ENCODE results near the gene VPS50. TPM values are rescaled to one million over a fixed set of nuclear protein-coding genes. Genes with fewer than 3 reads are reported as not detected.
"Not testable (repeated sequence)": the region's sequence is repeated elsewhere in the genome, so short reads cannot be mapped to it uniquely, and the experiment has no call there.

Gene VPS50
- total and polyA plus RNA-seq, 5 donors from 2014 or later = 10.2 to 41.2 (median 11.0) TPM

DNA sequence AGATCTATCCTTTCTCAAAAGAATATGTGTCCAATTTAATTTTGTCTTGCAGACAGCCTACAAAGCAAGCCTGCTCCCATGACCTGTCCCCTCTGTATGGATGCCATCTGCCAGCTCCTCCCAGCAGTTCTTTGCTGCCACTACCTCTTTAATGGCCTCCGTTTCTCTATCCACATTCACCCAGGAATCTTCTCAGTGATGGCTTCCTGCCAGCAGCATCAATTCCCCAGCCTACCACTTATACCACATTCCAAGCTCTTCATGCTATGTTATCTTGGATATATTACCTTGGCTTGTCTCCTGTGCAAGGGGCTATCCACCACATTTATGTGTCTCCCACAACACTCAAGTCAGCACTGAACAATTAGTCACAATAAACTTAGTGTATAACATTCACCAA, 133.2 kb downstream of the VPS50 start:
- no peak for ATAC-seq (ENCODE audit: low read depth in 2 of 2)
- Histone ChIP-seq H3K27me3 (ENCODE audit: control insufficient read depth, insufficient read depth, low read length) (peaks cover 4% of the 10 kb centered on the region), H3K9me3 (ENCODE audit: control insufficient read depth in 2 of 2, low read length in 2 of 2) (peaks cover 0 to 6% of the 10 kb centered on the region in 2 experiments), H3K36me3 (ENCODE audit: control insufficient read depth, insufficient read depth, low read length) (no peaks in the 10 kb centered on the region), H3K4me3 (ENCODE audit: low read depth, low read length) (no peak overlapping the region), H3K27ac (ENCODE audit: insufficient read depth, low read length, poor library complexity, severe bottlenecking) (no peak overlapping the region), H3K4me1 (ENCODE audit: control insufficient read depth, insufficient read depth, low read length, poor library complexity, severe bottlenecking) (no peaks in the 10 kb centered on the region)
- no peak for DNase-seq
- Mint-ChIP-seq H3K9me3 (peaks cover 0 to 5% (median 1%) of the 10 kb centered on the region in 7 donors), H3K27me3 (peaks cover 4% of the 10 kb centered on the region), H3K36me3 (peaks cover 3% of the 10 kb centered on the region), H3K4me1 (peaks cover 0 to 8% (median 0%) of the 10 kb centered on the region in 4 donors), H3K27ac (peak overlapping the region in 1 of 3 donors; percentile 42), H3K4me3 (no peak overlapping the region)

DNA sequence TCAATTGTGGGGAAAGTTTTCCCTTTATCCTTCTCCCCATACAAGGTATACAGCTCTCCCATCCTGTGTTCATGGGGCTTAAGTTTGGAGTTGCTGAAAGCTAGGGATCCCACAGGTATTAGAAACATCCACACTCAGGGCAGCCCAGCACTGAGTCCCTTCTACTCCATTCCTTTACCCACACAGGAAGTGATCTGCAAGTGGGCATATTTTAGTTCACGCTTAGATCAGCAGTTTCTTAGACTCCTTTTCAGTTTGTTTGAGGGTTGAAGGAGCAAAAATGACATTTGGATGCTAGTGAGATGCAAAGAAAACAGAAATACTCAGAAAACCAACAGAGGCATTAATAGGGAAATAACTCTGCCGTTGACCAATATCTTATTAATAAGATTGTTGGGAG, 134.7 kb downstream of the VPS50 start:
- H3K36me3 ChIP-seq (ENCODE audit: control insufficient read depth, insufficient read depth, low read length) = no peaks in the 10 kb centered on the region
- DNase-seq (no peak), ATAC-seq (ENCODE audit: low read depth in 2 of 2) (no peak)
- peaks cover 0 to 6% of the 10 kb centered on the region in 2 experiments for H3K9me3 ChIP-seq (ENCODE audit: control insufficient read depth in 2 of 2, low read length in 2 of 2)
- no peak overlapping the region for H3K4me3 ChIP-seq (ENCODE audit: low read depth, low read length)
- peaks cover 3% of the 10 kb centered on the region for H3K36me3 Mint-ChIP-seq
- no peak overlapping the region for H3K27ac ChIP-seq (ENCODE audit: insufficient read depth, low read length, poor library complexity, severe bottlenecking)
- no peak overlapping the region for H3K27ac Mint-ChIP-seq
- peaks cover 4% of the 10 kb centered on the region for H3K27me3 ChIP-seq (ENCODE audit: control insufficient read depth, insufficient read depth, low read length)
- H3K27me3 Mint-ChIP-seq = peaks cover 9% of the 10 kb centered on the region
- H3K4me1 Mint-ChIP-seq = peaks cover 0 to 8% (median 0%) of the 10 kb centered on the region in 4 donors
- H3K4me3 Mint-ChIP-seq = no peak overlapping the region
- no peaks in the 10 kb centered on the region for H3K4me1 ChIP-seq (ENCODE audit: control insufficient read depth, insufficient read depth, low read length, poor library complexity, severe bottlenecking)
- peaks cover 0 to 9% (median 1%) of the 10 kb centered on the region in 7 donors for H3K9me3 Mint-ChIP-seq

DNA sequence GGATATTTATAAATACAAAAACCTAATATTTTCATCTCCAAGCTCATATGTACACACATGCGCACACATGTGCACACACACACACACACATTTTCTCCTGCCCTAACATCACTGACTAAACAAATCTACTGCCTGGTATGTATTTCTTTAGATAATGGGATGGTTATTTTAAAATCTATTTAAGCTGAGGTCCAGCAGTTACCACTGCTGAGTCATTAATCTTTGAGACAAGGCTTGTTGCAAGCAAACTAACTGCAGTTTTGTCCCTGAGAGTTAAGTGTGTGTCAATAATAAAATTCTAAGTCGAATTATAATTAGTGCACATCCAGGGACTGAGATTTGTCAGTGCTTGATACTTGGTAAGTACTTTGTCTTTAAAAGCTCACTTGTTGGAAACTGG, 135.1 kb downstream of the VPS50 start:
- Histone ChIP-seq H3K4me1 (ENCODE audit: control insufficient read depth, insufficient read depth, low read length, poor library complexity, severe bottlenecking) (no peaks in the 10 kb centered on the region), H3K36me3 (ENCODE audit: control insufficient read depth, insufficient read depth, low read length) (no peaks in the 10 kb centered on the region), H3K9me3 (ENCODE audit: control insufficient read depth in 2 of 2, low read length in 2 of 2) (peaks cover 0 to 6% of the 10 kb centered on the region in 2 experiments), H3K27me3 (ENCODE audit: control insufficient read depth, insufficient read depth, low read length) (peaks cover 4% of the 10 kb centered on the region), H3K27ac (ENCODE audit: insufficient read depth, low read length, poor library complexity, severe bottlenecking) (no peak overlapping the region), H3K4me3 (ENCODE audit: low read depth, low read length) (no peak overlapping the region)
- peaks cover 0 to 11% (median 1%) of the 10 kb centered on the region in 7 donors for H3K9me3 Mint-ChIP-seq
- DNase-seq (no peak), ATAC-seq (ENCODE audit: low read depth in 2 of 2) (no peak)
- peaks cover 3% of the 10 kb centered on the region for H3K36me3 Mint-ChIP-seq
- no peak overlapping the region for H3K27ac Mint-ChIP-seq
- H3K4me1 Mint-ChIP-seq = peaks cover 0 to 5% (median 0%) of the 10 kb centered on the region in 4 donors
- H3K27me3 Mint-ChIP-seq = peaks cover 9% of the 10 kb centered on the region
- H3K4me3 Mint-ChIP-seq = no peak overlapping the region

DNA sequence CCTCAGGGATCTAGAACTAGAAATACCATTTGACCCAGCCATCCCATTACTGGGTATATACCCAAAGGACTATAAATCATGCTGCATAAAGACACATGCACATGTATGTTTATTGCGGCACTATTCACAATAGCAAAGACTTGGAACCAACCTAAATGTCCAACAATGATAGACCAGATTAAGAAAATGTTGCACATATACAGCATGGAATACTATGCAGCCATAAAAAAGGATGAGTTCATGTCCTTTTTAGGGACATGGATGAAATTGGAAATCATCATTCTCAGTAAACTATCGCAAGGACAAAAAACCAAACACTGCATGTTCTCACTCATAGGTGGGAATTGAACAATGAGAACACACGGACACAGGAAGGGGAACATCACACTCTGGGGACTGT, 138.8 kb downstream of the VPS50 start:
- not testable (repeated sequence) for H3K4me3 Mint-ChIP-seq; H3K27ac Mint-ChIP-seq; H3K9me3 ChIP-seq (ENCODE audit: control insufficient read depth in 2 of 2, low read length in 2 of 2); H3K4me1 Mint-ChIP-seq; H3K36me3 ChIP-seq (ENCODE audit: control insufficient read depth, insufficient read depth, low read length); DNase-seq; H3K4me1 ChIP-seq (ENCODE audit: control insufficient read depth, insufficient read depth, low read length, poor library complexity, severe bottlenecking); H3K36me3 Mint-ChIP-seq; H3K4me3 ChIP-seq (ENCODE audit: low read depth, low read length); ATAC-seq (ENCODE audit: low read depth in 2 of 2); H3K27ac ChIP-seq (ENCODE audit: insufficient read depth, low read length, poor library complexity, severe bottlenecking); H3K27me3 ChIP-seq (ENCODE audit: control insufficient read depth, insufficient read depth, low read length)
- H3K27me3 Mint-ChIP-seq = peaks cover 15% of the 10 kb centered on the region
- H3K9me3 Mint-ChIP-seq = peaks cover 0 to 11% (median 0%) of the 10 kb centered on the region in 7 donors

DNA sequence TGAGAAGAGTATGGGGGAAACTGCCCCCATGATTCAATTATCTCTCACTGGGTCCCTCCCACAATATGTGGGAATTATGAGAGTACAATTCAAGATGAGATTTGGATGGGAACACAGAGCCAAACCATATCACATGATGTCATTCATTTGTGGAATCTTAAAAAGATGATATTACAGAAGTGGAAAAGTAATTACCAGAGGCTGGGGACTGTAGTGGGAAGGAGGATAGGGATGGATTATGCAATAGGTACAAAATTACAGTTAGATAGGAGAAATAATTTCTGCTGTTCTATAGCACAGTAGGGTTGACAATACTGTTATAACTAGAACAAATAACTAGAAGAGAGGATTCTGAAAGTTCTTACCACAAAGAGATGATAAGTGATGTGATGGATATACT, 141.4 kb downstream of the VPS50 start:
- H3K4me3 ChIP-seq (ENCODE audit: low read depth, low read length) = no peak overlapping the region
- H3K27me3 ChIP-seq (ENCODE audit: control insufficient read depth, insufficient read depth, low read length) = peaks cover 6% of the 10 kb centered on the region
- H3K4me1 ChIP-seq (ENCODE audit: control insufficient read depth, insufficient read depth, low read length, poor library complexity, severe bottlenecking) = no peaks in the 10 kb centered on the region
- ATAC-seq (ENCODE audit: low read depth in 2 of 2) (no peak), DNase-seq (no peak)
- no peaks in the 10 kb centered on the region for H3K36me3 ChIP-seq (ENCODE audit: control insufficient read depth, insufficient read depth, low read length)
- Mint-ChIP-seq H3K36me3 (peaks cover 3% of the 10 kb centered on the region), H3K4me1 (no peaks in the 10 kb centered on the region), H3K9me3 (peaks cover 0 to 11% (median 2%) of the 10 kb centered on the region in 7 donors), H3K27ac (no peak overlapping the region), H3K4me3 (no peak overlapping the region), H3K27me3 (peaks cover 19% of the 10 kb centered on the region)
- H3K9me3 ChIP-seq (ENCODE audit: control insufficient read depth in 2 of 2, low read length in 2 of 2) = peaks cover 0 to 3% of the 10 kb centered on the region in 2 experiments
- H3K27ac ChIP-seq (ENCODE audit: insufficient read depth, low read length, poor library complexity, severe bottlenecking) = no peak overlapping the region

DNA sequence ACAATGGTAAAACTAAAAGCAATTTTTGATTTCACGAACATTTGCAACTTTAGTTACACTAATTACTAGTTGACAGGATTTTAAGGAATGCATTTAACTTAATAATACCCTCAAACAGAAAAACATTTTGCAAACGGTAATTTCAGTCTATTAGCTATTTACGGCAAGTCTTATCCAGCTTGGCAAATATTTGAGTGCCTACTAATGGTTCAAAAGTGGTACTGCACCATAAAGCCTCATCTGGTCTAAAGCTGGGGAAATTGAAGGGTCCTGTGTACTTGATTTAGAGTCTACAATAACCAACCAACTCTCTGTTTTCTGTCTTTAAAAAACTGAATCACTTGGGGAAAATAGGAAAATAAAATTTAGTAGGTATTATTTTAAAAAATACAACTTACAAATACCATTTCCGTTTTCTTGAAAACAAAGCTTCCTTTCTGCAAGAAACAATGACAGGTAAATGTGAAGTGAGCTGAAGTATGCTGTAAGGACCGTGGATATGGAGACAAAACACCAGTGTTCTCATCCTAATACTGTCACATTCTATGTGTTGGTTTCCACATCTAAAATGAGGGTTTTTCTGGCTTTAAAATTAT, 142.3 kb downstream of the VPS50 start:
- no peak overlapping the region for H3K27ac Mint-ChIP-seq
- H3K36me3 Mint-ChIP-seq = no peaks in the 10 kb centered on the region
- peaks cover 19% of the 10 kb centered on the region for H3K27me3 Mint-ChIP-seq
- DNase-seq (peak in 1 of 3 donors; percentile 30), ATAC-seq (ENCODE audit: low read depth in 2 of 2) (no peak)
- no peak overlapping the region for H3K4me3 Mint-ChIP-seq
- no peaks in the 10 kb centered on the region for H3K4me1 ChIP-seq (ENCODE audit: control insufficient read depth, insufficient read depth, low read length, poor library complexity, severe bottlenecking)
- peaks cover 0 to 6% (median 1%) of the 10 kb centered on the region in 7 donors for H3K9me3 Mint-ChIP-seq
- H3K36me3 ChIP-seq (ENCODE audit: control insufficient read depth, insufficient read depth, low read length) = no peaks in the 10 kb centered on the region
- no peak overlapping the region for H3K27ac ChIP-seq (ENCODE audit: insufficient read depth, low read length, poor library complexity, severe bottlenecking)
- no peak overlapping the region for H3K4me3 ChIP-seq (ENCODE audit: low read depth, low read length)
- H3K27me3 ChIP-seq (ENCODE audit: control insufficient read depth, insufficient read depth, low read length) = peaks cover 2% of the 10 kb centered on the region
- no peaks in the 10 kb centered on the region for H3K9me3 ChIP-seq (ENCODE audit: control insufficient read depth in 2 of 2, low read length in 2 of 2)
- H3K4me1 Mint-ChIP-seq = no peaks in the 10 kb centered on the region

DNA sequence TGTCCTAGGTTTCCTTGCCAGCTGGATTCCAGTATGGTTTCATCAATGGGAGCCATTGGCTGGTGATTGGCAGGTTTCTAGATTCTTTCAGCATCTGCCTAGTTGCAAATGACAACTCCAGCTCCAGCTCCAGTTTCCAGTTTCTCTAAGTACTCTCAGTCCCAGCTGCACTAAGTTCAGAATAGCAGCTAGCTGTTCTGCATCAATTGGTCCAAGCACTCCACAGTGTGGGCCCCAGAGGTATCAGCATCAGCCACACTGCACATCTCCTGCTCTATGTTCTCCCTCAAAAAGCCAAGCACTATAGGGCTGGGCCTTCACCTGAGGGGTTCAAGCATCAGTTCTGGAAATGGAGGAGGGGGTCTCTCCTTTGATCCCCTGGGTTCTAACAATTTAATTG, 143.4 kb downstream of the VPS50 start:
- H3K4me1 ChIP-seq (ENCODE audit: control insufficient read depth, insufficient read depth, low read length, poor library complexity, severe bottlenecking) = no peaks in the 10 kb centered on the region
- H3K27me3 ChIP-seq (ENCODE audit: control insufficient read depth, insufficient read depth, low read length) = peaks cover 2% of the 10 kb centered on the region
- H3K9me3 ChIP-seq (ENCODE audit: control insufficient read depth in 2 of 2, low read length in 2 of 2) = no peaks in the 10 kb centered on the region
- H3K27ac ChIP-seq (ENCODE audit: insufficient read depth, low read length, poor library complexity, severe bottlenecking) = no peak overlapping the region
- no peak overlapping the region for H3K4me3 ChIP-seq (ENCODE audit: low read depth, low read length)
- Mint-ChIP-seq H3K27me3 (peaks cover 25% of the 10 kb centered on the region), H3K36me3 (no peaks in the 10 kb centered on the region), H3K27ac (no peak overlapping the region), H3K9me3 (peaks cover 0 to 6% (median 1%) of the 10 kb centered on the region in 7 donors), H3K4me1 (no peaks in the 10 kb centered on the region), H3K4me3 (no peak overlapping the region)
- H3K36me3 ChIP-seq (ENCODE audit: control insufficient read depth, insufficient read depth, low read length) = no peaks in the 10 kb centered on the region
- ATAC-seq (ENCODE audit: low read depth in 2 of 2) = no peak
- no peak for DNase-seq

DNA sequence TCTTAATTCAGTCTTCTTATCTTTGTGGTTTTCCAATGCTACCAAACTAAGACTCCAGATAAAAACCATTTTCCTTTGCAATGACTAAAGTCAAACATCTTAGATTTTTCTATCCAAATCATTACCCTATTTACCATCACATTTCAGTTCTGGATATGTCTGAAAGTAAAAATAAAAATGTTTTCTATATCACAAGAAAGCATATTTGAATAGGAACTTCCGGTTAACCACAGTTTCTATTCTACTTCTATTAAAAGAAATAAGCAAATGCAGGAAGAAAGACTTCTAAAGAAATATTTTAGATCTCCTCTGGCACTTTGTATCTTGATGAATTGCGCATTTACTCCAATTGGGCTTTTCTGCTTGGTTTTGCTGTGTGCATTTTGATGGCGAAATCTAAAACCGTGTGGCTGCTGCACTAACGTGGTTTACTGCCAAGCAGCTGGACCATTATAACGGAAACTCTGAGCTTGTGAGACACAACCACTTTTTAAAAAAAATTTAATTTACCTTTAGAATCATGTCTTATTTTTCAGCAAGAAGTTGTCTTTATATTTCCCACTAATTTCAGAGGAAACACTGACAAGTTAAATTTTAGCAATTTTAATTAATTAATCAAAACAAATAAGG, 146.1 kb downstream of the VPS50 start:
- Mint-ChIP-seq H3K36me3 (no peaks in the 10 kb centered on the region), H3K27me3 (peaks cover 25% of the 10 kb centered on the region), H3K27ac (no peak overlapping the region), H3K4me1 (no peaks in the 10 kb centered on the region), H3K9me3 (peaks cover 0 to 2% (median 0%) of the 10 kb centered on the region in 7 donors), H3K4me3 (no peak overlapping the region)
- no peak for ATAC-seq (ENCODE audit: low read depth in 2 of 2)
- no peak overlapping the region for H3K27ac ChIP-seq (ENCODE audit: insufficient read depth, low read length, poor library complexity, severe bottlenecking)
- no peaks in the 10 kb centered on the region for H3K9me3 ChIP-seq (ENCODE audit: control insufficient read depth in 2 of 2, low read length in 2 of 2)
- H3K4me3 ChIP-seq (ENCODE audit: low read depth, low read length) = no peak overlapping the region
- H3K36me3 ChIP-seq (ENCODE audit: control insufficient read depth, insufficient read depth, low read length) = no peaks in the 10 kb centered on the region
- H3K27me3 ChIP-seq (ENCODE audit: control insufficient read depth, insufficient read depth, low read length) = peaks cover 2% of the 10 kb centered on the region
- no peaks in the 10 kb centered on the region for H3K4me1 ChIP-seq (ENCODE audit: control insufficient read depth, insufficient read depth, low read length, poor library complexity, severe bottlenecking)
- no peak for DNase-seq
